Jurkat, Clone E6-1 (cell line): ENCODE results near the gene KRT33A.

ENCODE experiments used
- DNase-seq: peaks from one replicate; pipeline ENCODE4 v3.0.0-alpha.2; 2011; ENCODE audit warnings: low read depth, low spot score
- H3K4me3 ChIP-seq: 2 replicates; pipeline ENCODE4 v1.5.1; 2011; ENCODE audit warnings: mild to moderate bottlenecking, low read length, control low read depth, moderate library complexity

Gene KRT33A

DNA sequence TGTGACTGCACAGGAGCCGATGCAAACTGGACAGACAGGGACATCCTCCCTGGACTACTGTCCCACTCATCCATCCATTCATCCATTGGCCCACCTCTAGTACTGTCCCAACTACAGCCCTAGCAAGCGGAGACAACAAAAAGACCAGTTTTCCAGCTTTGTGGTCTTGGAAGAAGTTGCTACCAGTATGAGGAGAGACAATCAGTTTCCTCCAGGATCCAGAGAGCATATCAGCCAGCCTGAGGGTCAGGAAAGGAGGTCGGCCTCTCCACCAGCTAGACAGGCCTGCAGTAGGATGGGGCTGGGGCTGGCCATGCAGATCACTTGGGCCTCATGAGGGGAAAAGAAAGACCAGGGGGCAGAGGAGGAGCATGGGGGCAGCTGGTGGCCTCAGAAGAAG is 16.8 kb downstream of the KRT33A start:
- DNase-seq, result no peak
- H3K4me3 ChIP-seq, result no peak overlapping the region

DNA sequence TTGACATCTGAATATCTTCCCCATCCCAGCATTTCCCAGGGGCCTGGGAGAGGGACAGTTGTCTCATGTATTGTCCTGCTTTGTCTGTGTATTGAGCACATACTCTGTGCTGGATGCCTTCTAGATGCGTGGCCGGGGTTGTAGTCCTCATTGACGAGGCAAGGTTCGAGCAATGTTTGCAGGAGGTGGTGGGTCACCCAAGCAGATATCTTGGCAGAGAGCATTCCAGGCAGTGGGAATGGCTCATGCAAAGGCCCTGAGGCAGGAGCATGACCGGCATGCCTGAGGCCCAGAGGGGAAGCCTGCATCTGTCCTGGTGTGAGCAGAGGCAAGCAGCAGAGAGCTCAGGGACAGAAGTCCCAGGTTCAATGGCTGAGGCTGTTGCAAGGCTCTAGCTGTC is 17.5 kb downstream of the KRT33A start:
- H3K4me3 ChIP-seq, result no peak overlapping the region
- no peak for DNase-seq

DNA sequence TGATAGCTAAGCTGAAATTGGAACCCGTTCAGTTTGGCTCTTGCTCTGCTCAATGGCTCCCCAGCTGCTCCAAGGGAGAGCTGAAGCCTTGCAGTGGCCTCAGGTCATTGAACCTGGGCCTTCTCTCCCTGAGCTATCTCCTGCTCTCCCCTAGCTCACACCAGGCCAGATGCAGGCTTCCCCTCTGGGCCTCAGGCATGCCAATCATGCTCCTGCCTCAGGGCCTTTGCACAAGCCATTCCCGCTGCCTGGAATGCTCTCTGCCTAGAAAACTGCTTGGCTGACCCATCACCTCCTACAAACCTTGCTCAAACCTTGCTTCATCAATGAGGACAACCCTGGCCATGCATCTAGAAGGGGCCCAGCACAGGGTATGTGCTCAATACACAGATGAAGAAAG is 18.4 kb downstream of the KRT33A start:
- H3K4me3 ChIP-seq, result no peak overlapping the region
- no peak for DNase-seq

- no peak overlapping the region for H3K4me3 ChIP-seq
- DNase-seq, result no peak
Measured at GRCh38 chr17:41331606-41332005, 19.0 kb downstream of the KRT33A start.

- H3K4me3 ChIP-seq, result no peak overlapping the region
- no peak for DNase-seq
Measured at GRCh38 chr17:41329279-41329948, 21.2 kb downstream of the KRT33A start.

DNA sequence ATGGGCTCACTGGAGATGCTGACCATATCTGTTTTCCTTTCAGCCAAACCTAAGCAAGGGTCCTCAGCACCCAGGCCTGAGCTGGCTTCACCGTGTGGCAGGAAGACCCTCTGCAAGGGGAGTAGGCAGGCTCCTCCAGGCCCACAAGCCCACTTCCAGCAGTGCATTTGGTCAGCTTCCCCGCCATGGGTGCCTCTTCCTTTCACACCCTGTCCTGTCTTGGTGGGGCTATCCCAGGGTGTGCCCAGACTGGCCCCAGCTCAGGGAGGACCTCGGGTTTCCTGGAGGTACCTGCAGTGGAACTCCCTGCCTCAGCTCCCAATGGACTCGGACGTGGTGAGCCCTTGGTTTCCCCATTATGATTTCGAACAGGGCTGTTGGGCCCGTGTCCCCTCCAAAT is 22.4 kb downstream of the KRT33A start:
- H3K4me3 ChIP-seq, result no peak overlapping the region
- no peak for DNase-seq

DNA sequence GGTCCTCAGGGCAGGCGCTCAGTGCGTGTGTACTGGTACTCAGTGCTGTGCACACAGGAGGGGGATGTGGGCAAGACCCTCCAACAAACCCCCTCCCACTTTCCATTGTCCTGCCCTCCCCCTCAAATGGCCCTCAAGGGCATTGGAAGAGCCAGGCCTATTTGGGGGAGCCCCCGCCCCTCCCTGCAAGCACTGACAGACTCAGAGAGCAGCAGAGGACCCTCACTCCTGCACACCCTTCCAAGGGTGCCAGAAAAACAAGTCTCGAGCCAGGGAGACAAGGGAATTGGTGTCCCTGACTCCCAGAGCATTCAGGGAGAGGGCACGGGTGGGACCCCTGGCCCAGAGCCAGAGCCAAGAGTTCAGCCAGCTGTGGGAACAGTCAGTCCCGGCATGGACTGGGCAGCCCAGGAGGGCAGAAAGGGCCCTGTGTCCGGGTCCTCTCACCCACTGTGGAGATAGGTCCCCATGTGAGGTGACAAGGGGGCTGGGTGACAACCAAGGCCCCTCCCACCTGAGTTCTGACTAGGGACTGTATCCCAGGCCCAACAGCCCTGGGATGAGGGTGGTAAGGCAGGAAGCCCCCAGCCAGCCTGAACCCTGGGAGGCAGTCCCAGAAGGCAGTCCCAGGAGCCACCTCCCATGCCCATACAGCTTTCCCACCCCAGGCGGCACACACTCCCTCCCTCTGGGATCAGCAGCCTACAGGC is 23.1 kb downstream of the KRT33A start:
- DNase-seq, result no peak
- H3K4me3 ChIP-seq, result no peak overlapping the region

DNA sequence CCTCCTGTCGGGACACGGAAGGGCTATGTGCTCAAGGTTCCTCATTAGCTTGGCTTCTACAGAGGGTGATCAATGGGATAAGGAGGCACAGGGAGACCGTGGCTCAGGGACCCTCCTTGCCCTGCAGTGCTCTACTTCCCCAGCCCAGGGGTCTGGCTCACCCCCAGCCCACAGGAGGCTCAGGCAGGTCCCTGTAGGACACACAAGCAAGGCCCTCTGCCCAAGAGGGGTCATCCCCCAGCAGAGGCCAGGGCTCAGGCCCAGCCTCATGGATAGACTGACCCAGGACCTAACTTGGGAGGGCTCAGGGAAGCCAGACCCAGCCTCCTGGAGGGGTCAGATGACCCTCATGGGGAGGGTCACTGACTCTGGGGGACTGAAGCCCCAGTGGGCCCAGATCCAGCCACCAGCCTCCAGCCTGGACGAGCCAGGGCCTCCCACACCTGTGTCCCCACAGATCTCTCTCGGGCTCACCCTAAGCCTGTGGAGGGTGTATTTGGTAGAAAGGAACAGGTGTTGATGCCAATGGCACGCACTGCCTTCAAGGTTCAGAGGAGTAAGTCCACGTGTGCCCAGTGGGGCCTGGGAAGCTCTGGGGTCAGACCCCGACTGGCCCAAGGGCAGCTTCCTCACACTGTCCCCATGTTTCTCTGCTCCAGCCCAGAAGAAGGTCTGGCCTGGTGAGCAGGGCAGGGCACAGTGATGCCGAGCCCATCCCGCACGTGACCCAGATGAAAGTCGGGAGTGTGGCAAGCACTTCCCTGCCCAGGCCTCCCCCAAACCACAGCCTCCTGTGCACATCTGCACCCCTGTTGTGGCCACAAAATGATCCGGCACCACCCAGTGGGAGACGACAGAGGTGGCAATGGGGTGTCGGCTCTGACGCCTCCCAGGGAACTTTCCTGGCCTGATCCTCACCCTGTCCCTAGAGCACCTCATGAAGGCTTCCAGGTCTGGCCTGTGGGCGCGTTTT is 24.2 kb downstream of the KRT33A start:
- H3K4me3 ChIP-seq, result no peak overlapping the region
- DNase-seq, result peak; percentile 23

DNA sequence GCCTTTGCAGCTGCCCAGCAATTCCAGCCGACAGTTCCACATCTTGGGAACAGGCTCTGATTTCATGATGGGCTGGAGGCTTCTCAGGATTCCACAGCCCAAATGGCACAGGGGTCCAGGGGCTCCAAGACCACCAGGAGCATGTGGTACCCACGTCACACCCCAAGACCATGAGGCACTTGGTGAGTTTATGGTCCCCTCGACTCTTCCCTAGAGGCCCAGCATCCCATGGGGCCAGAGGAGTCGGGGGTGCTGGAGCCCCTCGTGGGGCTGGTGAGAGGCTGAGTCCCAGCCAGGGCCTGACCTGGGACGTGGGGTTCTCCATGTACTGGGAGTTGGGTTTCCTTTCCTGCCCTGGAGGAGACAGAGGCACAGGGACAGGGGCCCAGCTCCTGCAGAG is 25.0 kb downstream of the KRT33A start:
- no peak for DNase-seq
- no peak overlapping the region for H3K4me3 ChIP-seq

- H3K4me3 ChIP-seq, result no peak overlapping the region
- DNase-seq, result no peak
Measured at GRCh38 chr17:41325126-41325525, 25.5 kb downstream of the KRT33A start.

DNA sequence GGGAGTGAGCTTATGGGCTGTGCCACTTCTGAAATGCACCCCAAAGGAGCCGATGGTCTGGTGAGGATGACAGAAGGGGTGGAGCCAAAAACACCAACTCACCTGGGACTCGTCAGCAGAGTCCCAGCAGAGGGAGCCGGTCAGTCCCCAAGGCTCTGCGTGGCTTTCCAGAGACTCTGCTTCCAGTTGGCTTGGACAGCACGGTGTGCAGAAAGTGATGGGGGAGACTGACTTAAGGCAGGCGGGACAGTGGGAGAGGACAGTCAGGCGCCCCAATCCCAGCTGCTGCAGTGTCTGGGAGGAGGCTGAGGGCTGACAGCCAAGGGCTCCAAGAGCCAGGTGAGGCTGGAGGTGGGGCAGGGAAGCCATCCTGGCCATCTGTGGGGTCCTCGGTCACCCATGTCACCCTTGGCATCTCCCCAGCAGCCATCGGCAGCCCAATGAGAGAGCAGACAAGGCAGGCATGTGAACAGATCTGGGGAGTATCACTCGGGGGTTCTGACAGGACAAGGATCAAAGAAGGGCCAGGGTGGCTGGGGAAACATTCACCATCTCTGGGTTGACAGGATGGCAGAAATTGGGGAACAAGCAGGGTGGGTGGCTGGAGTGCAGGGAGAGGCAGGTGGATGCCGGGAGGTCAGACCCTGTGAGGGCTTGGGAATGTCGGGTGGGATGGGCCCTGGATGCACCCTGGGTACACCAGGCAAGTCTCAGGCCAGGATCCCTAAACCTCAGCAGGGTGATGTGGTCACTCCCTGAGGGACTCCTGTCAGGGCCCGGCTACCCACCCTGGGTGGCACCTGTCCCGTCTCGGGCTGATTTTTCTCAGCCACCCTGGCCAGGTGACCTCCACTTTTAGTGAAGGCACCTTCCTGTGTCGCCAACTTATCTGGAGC is 26.2 kb downstream of the KRT33A start:
- no peak overlapping the region for H3K4me3 ChIP-seq
- DNase-seq, result no peak

- H3K4me3 ChIP-seq, result no peak overlapping the region
- no peak for DNase-seq
Measured at GRCh38 chr17:41322903-41323895, 27.4 kb downstream of the KRT33A start.

DNA sequence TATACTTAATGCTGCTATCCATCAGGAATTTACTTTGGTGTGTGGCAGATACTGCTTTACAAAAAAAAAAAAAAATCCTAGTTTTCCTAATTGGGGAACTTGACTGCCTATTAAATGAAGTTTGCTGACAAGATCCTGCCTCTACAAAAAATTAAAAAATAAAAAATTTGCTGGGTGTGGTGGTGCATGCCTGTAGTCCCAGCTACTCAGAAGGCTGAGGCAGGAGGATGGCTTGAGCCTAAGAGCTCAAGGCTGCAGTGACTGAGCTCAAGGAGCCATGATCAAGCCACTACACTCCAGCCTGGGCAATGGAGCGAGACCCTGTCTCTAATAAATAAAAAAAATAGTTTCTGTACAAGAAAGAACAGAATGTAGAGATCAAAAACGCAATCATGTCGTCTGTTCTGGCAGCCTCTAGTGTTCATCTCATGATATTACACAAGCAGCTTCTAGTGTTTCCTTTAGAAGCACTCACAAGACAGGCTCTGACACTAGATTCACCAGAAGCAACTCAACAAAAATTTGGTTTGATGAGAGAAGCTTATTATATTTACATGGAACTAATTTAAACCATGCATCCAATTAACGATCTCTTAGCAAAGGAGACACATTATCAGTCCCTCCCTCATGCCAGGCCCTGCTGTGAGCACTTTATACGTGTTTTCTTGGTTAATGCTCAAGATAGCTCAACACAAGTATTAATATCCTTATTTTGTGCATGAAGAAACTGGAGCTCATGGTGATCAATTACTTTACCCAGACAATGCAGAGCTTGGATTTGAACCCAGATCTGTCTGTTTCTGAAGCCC is 28.3 kb downstream of the KRT33A start:
- DNase-seq, result peak; percentile 59
- no peak overlapping the region for H3K4me3 ChIP-seq

- DNase-seq, result no peak
- H3K4me3 ChIP-seq, result no peak overlapping the region
Measured at GRCh38 chr17:41318231-41318630, 32.4 kb downstream of the KRT33A start.

DNA sequence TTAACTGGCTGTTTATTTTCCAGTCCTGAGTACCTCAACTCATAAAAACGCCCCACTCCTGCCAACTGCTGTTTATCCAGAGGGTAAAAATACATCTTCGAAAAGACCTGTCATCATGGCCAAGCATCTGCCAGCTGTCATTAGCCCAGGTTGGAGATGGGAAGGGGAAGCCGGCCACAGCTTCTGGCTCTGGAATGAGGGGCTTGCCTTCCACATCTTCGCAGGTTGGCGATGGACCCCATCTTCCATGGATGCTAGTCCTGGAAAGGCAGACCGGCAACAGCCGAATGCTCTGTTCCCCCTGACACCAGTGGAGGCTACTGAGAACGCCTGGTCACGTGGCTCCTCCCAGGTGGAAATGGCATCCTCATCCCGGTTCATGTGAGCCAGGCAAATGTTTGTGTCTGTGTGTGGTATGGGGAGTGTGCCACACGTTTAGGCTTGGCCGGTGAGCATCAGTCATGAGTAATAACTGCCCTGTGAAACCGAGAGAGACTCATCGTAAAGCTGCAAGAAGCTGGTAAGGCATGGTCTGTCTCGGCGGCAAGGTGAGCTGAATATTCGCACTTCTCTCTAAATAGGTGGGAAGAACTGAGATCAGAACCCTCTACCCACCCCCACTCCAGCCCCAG is 34.7 kb downstream of the KRT33A start:
- no peak for DNase-seq
- no peak overlapping the region for H3K4me3 ChIP-seq

- no peak within 1 kb of the TSS for H3K4me3 ChIP-seq
- no peak for DNase-seq
Measured at GRCh38 chr17:41315204-41315794, 35.3 kb downstream of the KRT33A start, which contains the start of gene KRTAP17-1. Gene KRTAP17-1, minus strand, starts transcription at chr17:41315710. Its CDS starts 60 bp downstream, at chr17:41315650.
